Activated CD4-positive, CD25-positive, alpha-beta regulatory T cell treated with anti-CD3 and anti-CD28 coated beads, Interleukin-2, amount 50 U/mL, for 16 hours (primary cell): Measurements from ENCODE around the gene HINT3.
"Not testable (repeated sequence)": the region's sequence is repeated elsewhere in the genome, so short reads cannot be mapped to it uniquely, and the experiment has no call there.

ENCODE experiments used
- DNase-seq: peaks from one replicate; pipeline ENCODE4 v3.0.0-alpha.2; 2020; ENCODE audit warnings: low read depth, low spot score

The HINT3 gene

GRCh38 chr6:125995972-125996580, 39.5 kb downstream of the HINT3 start:
- peak; percentile 52 for DNase-seq

GRCh38 chr6:126002755-126003679, 46.4 kb downstream of the HINT3 start:
- no peak for DNase-seq

GRCh38 chr6:126007800-126008199, 51.2 kb downstream of the HINT3 start:
- DNase-seq = no peak

- DNase-seq = no peak
Observed at GRCh38 chr6:126010040-126010439, 53.5 kb downstream of the HINT3 start.

- DNase-seq = no peak
Observed at GRCh38 chr6:126015863-126016262, 59.3 kb downstream of the HINT3 start.

- no peak for DNase-seq
Observed at GRCh38 chr6:126016591-126016990, 60.0 kb downstream of the HINT3 start.

GRCh38 chr6:126017668-126018067, 61.1 kb downstream of the HINT3 start:
- no peak for DNase-seq

- DNase-seq = no peak
Observed at GRCh38 chr6:126020305-126021050, 63.9 kb downstream of the HINT3 start.

- DNase-seq = not testable (repeated sequence)
Observed at GRCh38 chr6:126023474-126023873, 66.9 kb downstream of the HINT3 start.

GRCh38 chr6:126026001-126026400, 69.4 kb downstream of the HINT3 start:
- DNase-seq = no peak

GRCh38 chr6:126027601-126028000, 71.0 kb downstream of the HINT3 start:
- no peak for DNase-seq
